CD4-positive, CD25-positive, alpha-beta regulatory T cell (primary cell): Measurements from ENCODE around the gene YTHDC2. TPM values are rescaled to one million over a fixed set of nuclear protein-coding genes. Genes with fewer than 3 reads are reported as not detected.

Experiments used
- ATAC-seq, 2 donors: fragments of 150-1000 bp; cut with Tn5 transposase; one replicate each; pipeline ENCODE4 v1.10.0; 2021; ENCODE audit warnings: low read depth in 2 of 2, moderate number of reproducible peaks in 2 of 2, moderate library complexity in 1 of 2
- DNase-seq, 3 donors: peaks; one replicate each; pipeline versions ENCODE4 v3.0.0 to v3.0.0-alpha.2; 2012 to 2022; ENCODE audit warnings: mixed read lengths in 1 of 3
- H3K27ac ChIP-seq: one replicate; pipeline ENCODE4 v1.7.0; 2013; ENCODE audit warnings: mild to moderate bottlenecking, low read length; ENCODE audit not compliant: insufficient read depth, poor library complexity, severe bottlenecking
- H3K27me3 ChIP-seq: one replicate; pipeline ENCODE4 v1.7.0; 2013; ENCODE audit warnings: low read length; ENCODE audit not compliant: control insufficient read depth, insufficient read depth
- H3K36me3 ChIP-seq: one replicate; pipeline ENCODE4 v1.7.0; 2013; ENCODE audit warnings: mild to moderate bottlenecking, low read length, moderate library complexity; ENCODE audit not compliant: control insufficient read depth, insufficient read depth
- H3K4me1 ChIP-seq: 2 replicates; pipeline ENCODE4 v1.7.0; 2013; ENCODE audit warnings: mild to moderate bottlenecking, low read length; ENCODE audit not compliant: insufficient read depth, control insufficient read depth, poor library complexity, severe bottlenecking
- H3K4me3 ChIP-seq: one replicate; pipeline ENCODE4 v1.7.0; 2013; ENCODE audit warnings: low read depth, mild to moderate bottlenecking, low read length, moderate library complexity
- H3K9me3 ChIP-seq, 2 experiments: 1 replicate in 1 of 2; 2 replicates in 1 of 2; pipeline ENCODE4 v1.7.0; 2013; ENCODE audit warnings: low read length in 2 of 2, mild to moderate bottlenecking in 1 of 2, moderate library complexity in 1 of 2; ENCODE audit not compliant: control insufficient read depth in 2 of 2
- H3K27ac Mint-ChIP-seq, 3 donors: one replicate each; pipeline ENCODE4 v1.8.0; 2020 to 2022; ENCODE audit warnings: mild to moderate bottlenecking in 3 of 3, mixed read lengths in 3 of 3, moderate library complexity in 2 of 3
- H3K27me3 Mint-ChIP-seq: one replicate; pipeline ENCODE4 v1.8.0; 2022; ENCODE audit warnings: mild to moderate bottlenecking, mixed read lengths
- H3K36me3 Mint-ChIP-seq: one replicate; pipeline ENCODE4 v1.8.0; 2020; ENCODE audit warnings: mixed read lengths
- H3K4me1 Mint-ChIP-seq, 4 donors: one replicate each; pipeline ENCODE4 v1.8.0; 2020 to 2022; ENCODE audit warnings: mixed read lengths in 4 of 4, mild to moderate bottlenecking in 1 of 4
- H3K4me3 Mint-ChIP-seq, 4 donors: one replicate each; pipeline ENCODE4 v1.8.0; 2020 to 2022; ENCODE audit warnings: mild to moderate bottlenecking in 4 of 4, mixed read lengths in 4 of 4, moderate library complexity in 3 of 4
- H3K9me3 Mint-ChIP-seq, 7 donors: one replicate each; pipeline ENCODE4 v1.8.0; 2020 to 2022; ENCODE audit warnings: mixed read lengths in 7 of 7, mild to moderate bottlenecking in 3 of 7, moderate library complexity in 2 of 7
- polyA plus RNA-seq, 4 donors: library from polyadenylated mRNA; unstranded; fragments of 300-500 nt; fragmentation: Illumina TruSeq; gene quantifications; one replicate each; pipeline ENCODE4 v1.2.3, GENCODE V29; 2021
- total RNA-seq: library from RNA; stranded (reverse); gene quantifications from one replicate; pipeline ENCODE4 v1.2.3, GENCODE V29; 2022

The YTHDC2 gene
- total and polyA plus RNA-seq, 5 donors from 2014 or later, result 5.7 to 56.1 (median 10.2) TPM

DNA sequence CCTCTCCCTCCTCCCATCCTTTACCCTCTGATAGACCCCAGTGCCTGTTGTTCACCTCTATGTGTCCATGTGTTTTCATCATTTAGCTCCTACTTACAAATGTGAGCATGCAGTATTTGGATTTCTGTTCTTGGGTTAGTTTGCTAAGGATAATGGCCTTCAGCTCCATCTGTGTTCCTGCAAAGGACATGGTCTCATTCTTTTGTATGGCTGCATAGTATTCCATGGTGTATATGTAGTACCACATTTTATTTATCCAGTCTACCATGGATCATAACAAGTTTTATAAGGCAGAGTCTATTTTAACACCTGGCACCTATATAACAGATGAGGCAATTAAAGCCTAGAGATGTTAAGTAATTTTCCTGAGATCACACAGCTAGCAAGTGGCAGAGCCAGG is 7.4 kb downstream of the YTHDC2 start:
- Histone ChIP-seq H3K27ac (no peak overlapping the region), H3K9me3 (no peaks in the 10 kb centered on the region), H3K36me3 (peaks cover 5% of the 10 kb centered on the region), H3K27me3 (no peaks in the 10 kb centered on the region), H3K4me3 (no peak overlapping the region), H3K4me1 (peaks cover 39% of the 10 kb centered on the region)
- H3K4me3 Mint-ChIP-seq, result peak overlapping the region in 1 of 4 donors; percentile 15
- no peak for ATAC-seq
- no peak for DNase-seq
- no peak overlapping the region for H3K27ac Mint-ChIP-seq
- H3K9me3 Mint-ChIP-seq, result no peaks in the 10 kb centered on the region
- H3K36me3 Mint-ChIP-seq, result peaks cover 25% of the 10 kb centered on the region
- H3K27me3 Mint-ChIP-seq, result no peaks in the 10 kb centered on the region
- peaks cover 45 to 75% (median 52%) of the 10 kb centered on the region in 4 donors for H3K4me1 Mint-ChIP-seq

DNA sequence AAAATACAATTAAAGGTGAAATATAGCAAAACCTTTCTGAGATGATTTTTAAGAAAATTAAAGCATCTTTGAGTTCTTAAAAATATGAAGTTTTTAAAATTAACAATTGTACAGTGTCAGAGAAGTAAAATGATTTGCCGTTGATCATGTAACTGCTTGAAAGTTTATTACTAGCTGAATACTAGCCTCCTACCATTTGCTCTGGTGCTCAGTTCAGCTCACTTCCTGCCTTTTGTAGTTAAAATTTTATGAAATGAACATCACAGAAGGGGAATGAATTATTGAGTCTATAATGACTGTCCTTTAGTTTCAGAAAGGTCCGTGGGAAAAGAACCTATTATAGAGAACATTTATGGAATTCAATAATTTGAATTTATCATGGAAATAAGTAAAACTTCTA is 9.7 kb downstream of the YTHDC2 start:
- peaks cover 40 to 65% (median 51%) of the 10 kb centered on the region in 4 donors for H3K4me1 Mint-ChIP-seq
- H3K4me3 Mint-ChIP-seq, result peak overlapping the region; percentile 8 to 41 (median 26)
- H3K9me3 Mint-ChIP-seq, result no peaks in the 10 kb centered on the region
- H3K27me3 ChIP-seq, result no peaks in the 10 kb centered on the region
- H3K36me3 ChIP-seq, result peaks cover 2% of the 10 kb centered on the region
- H3K9me3 ChIP-seq, result no peaks in the 10 kb centered on the region
- peaks cover 36% of the 10 kb centered on the region for H3K4me1 ChIP-seq
- peak overlapping the region; percentile 35 for H3K27ac ChIP-seq
- H3K4me3 ChIP-seq, result peak overlapping the region; percentile 20
- DNase-seq (no peak), ATAC-seq (peak in 1 of 2 donors; percentile 44)
- H3K36me3 Mint-ChIP-seq, result peaks cover 20% of the 10 kb centered on the region
- H3K27me3 Mint-ChIP-seq, result no peaks in the 10 kb centered on the region
- H3K27ac Mint-ChIP-seq, result peak overlapping the region in 1 of 3 donors; percentile 87

DNA sequence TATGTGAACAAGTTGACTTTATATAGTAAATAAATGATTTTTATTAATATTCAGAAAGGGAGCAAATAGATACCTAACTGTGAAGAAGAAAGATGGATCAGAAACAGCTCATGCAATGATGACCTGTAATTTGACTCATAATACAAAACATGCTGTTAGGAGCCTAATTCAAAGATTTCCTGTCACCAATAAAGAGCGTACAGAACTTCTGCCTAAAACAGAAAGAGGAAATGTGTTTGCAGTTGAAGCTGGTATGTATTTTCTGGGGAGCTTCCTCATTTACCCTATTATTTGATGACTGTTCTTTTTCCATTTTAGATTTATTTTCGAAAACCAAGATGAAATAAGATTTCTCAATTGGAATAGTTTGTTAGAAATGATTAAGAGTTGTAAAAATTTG is 11.4 kb downstream of the YTHDC2 start:
- peak overlapping the region; percentile 49 for H3K27ac ChIP-seq
- Mint-ChIP-seq H3K4me3 (peak overlapping the region; percentile 11 to 65 (median 48)), H3K27ac (peak overlapping the region; percentile 52 to 65 (median 64)), H3K36me3 (peaks cover 29% of the 10 kb centered on the region), H3K27me3 (no peaks in the 10 kb centered on the region), H3K4me1 (peaks cover 35 to 59% (median 44%) of the 10 kb centered on the region in 4 donors), H3K9me3 (no peaks in the 10 kb centered on the region)
- H3K36me3 ChIP-seq, result peaks cover 2% of the 10 kb centered on the region
- H3K9me3 ChIP-seq, result no peaks in the 10 kb centered on the region
- no peaks in the 10 kb centered on the region for H3K27me3 ChIP-seq
- DNase-seq, result peak in 2 of 3 donors; percentile 24 to 53
- H3K4me3 ChIP-seq, result peak overlapping the region; percentile 29
- ATAC-seq, result peak; percentile 77 to 87
- H3K4me1 ChIP-seq, result peaks cover 31% of the 10 kb centered on the region

DNA sequence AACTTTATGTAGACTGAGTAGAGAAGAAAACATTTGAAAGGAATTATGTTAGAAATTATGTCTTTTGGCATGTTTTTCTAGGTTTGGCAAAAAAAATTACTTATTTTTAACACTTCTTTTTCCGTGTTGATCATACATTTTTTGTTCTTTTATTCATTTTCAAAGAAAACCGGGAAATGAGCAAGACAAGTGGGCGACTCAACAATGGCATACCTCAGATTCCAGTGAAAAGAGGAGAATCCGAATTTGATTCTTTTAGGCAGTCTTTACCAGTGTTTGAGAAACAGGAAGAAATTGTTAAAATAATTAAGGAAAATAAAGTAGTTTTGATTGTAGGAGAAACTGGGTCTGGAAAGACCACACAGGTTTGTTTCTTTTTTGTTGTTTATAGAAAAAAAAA is 12.9 kb downstream of the YTHDC2 start:
- H3K36me3 Mint-ChIP-seq, result peaks cover 31% of the 10 kb centered on the region
- Histone ChIP-seq H3K4me1 (peaks cover 25% of the 10 kb centered on the region), H3K4me3 (no peak overlapping the region), H3K9me3 (peaks cover 0 to 8% of the 10 kb centered on the region in 2 experiments), H3K36me3 (peaks cover 6% of the 10 kb centered on the region), H3K27me3 (no peaks in the 10 kb centered on the region), H3K27ac (no peak overlapping the region)
- H3K4me1 Mint-ChIP-seq, result peaks cover 28 to 46% (median 37%) of the 10 kb centered on the region in 4 donors
- H3K27me3 Mint-ChIP-seq, result no peaks in the 10 kb centered on the region
- no peak overlapping the region for H3K4me3 Mint-ChIP-seq
- H3K27ac Mint-ChIP-seq, result no peak overlapping the region
- ATAC-seq (no peak), DNase-seq (no peak)
- peaks cover 0 to 10% (median 4%) of the 10 kb centered on the region in 7 donors for H3K9me3 Mint-ChIP-seq

DNA sequence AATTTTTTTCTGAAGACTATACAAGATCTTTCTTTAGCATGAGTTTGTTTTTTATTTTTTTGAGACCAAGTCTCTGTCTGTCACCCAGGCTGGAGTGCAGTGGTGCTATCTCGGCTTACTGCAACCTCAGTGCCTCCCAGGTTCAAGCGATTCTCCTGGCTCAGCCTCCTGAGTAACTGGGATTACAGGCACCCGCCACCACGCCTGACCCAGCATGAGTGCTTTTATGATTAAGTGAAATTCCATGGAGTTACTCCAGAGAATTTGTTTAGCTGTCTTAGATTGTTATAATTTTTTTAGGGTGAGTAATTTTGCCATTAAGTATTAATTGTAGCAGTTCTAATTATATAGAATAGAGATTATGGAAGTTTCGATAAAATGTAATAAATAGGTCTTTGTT is 14.3 kb downstream of the YTHDC2 start:
- DNase-seq (no peak), ATAC-seq (no peak)
- Mint-ChIP-seq H3K4me1 (peaks cover 23 to 39% (median 37%) of the 10 kb centered on the region in 4 donors), H3K4me3 (no peak overlapping the region), H3K9me3 (peaks cover 0 to 14% (median 4%) of the 10 kb centered on the region in 7 donors), H3K27me3 (no peaks in the 10 kb centered on the region), H3K27ac (no peak overlapping the region), H3K36me3 (peaks cover 31% of the 10 kb centered on the region)
- H3K9me3 ChIP-seq, result peaks cover 5 to 16% of the 10 kb centered on the region in 2 experiments
- H3K27me3 ChIP-seq, result no peaks in the 10 kb centered on the region
- peaks cover 24% of the 10 kb centered on the region for H3K4me1 ChIP-seq
- H3K27ac ChIP-seq, result no peak overlapping the region
- H3K4me3 ChIP-seq, result no peak overlapping the region
- H3K36me3 ChIP-seq, result peaks cover 9% of the 10 kb centered on the region

DNA sequence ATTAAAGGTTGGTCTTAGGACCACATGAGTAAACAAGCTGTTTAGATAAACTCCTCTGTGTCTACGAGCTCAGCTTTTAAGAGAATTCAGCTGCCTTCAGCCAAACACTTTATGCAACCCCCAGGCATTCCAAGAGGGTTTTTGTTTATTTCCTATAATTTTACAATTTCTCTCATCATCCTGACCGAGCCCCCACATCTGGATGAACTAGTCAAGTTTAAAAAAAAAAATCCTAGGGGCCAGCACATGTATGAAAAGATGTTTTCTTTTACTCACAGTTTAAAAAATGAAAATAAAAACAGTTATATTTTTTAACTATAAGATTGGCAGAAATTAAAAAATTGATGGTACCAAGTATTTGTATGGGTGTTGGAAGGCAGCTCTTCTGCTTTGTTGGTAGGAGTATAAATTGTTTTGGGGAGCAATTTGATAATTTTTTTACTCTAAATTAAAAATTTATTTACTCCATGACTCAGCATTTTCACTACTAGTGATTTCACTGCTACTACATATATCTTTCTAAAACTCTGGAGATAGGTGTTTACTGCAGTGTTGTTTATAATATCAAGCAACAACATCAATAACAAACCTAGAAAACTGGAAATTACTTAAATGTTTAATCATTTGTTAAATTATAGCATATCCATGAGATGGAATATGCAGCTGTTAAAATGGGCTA is 18.1 kb downstream of the YTHDC2 start:
- H3K27ac ChIP-seq, result no peak overlapping the region
- Mint-ChIP-seq H3K36me3 (peaks cover 46% of the 10 kb centered on the region), H3K27ac (no peak overlapping the region), H3K27me3 (no peaks in the 10 kb centered on the region), H3K4me1 (peaks cover 5 to 14% (median 9%) of the 10 kb centered on the region in 4 donors), H3K4me3 (no peak overlapping the region), H3K9me3 (peaks cover 0 to 14% (median 4%) of the 10 kb centered on the region in 7 donors)
- DNase-seq (no peak), ATAC-seq (no peak)
- H3K4me3 ChIP-seq, result no peak overlapping the region
- H3K9me3 ChIP-seq, result peaks cover 5 to 16% of the 10 kb centered on the region in 2 experiments
- H3K27me3 ChIP-seq, result no peaks in the 10 kb centered on the region
- H3K4me1 ChIP-seq, result no peaks in the 10 kb centered on the region
- peaks cover 27% of the 10 kb centered on the region for H3K36me3 ChIP-seq

DNA sequence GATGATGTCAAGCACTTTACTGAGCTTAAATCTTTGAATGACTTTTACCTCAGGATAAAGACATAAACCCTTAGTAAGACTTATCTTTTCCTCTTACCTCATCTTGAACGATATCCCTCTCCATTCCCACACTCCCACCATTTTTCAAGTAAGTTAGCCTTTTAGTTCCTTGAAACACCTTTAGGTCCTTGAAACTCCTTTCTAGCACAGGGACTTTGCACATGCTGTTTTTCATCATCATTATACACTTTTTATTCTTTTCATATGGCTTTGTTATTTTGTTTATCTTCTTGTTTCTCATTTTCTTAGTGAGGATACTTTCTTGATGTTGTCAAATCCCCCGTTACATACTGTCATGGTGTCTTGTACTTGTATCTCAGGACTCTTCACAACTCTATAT is 24.8 kb downstream of the YTHDC2 start:
- no peaks in the 10 kb centered on the region for H3K27me3 ChIP-seq
- H3K27ac Mint-ChIP-seq, result no peak overlapping the region
- H3K36me3 ChIP-seq, result peaks cover 45% of the 10 kb centered on the region
- no peaks in the 10 kb centered on the region for H3K4me1 ChIP-seq
- no peak overlapping the region for H3K4me3 ChIP-seq
- H3K27me3 Mint-ChIP-seq, result no peaks in the 10 kb centered on the region
- H3K27ac ChIP-seq, result no peak overlapping the region
- H3K36me3 Mint-ChIP-seq, result peaks cover 42% of the 10 kb centered on the region
- DNase-seq (no peak), ATAC-seq (no peak)
- peaks cover 7 to 20% (median 11%) of the 10 kb centered on the region in 4 donors for H3K4me1 Mint-ChIP-seq
- no peaks in the 10 kb centered on the region for H3K9me3 ChIP-seq
- no peak overlapping the region for H3K4me3 Mint-ChIP-seq
- no peaks in the 10 kb centered on the region for H3K9me3 Mint-ChIP-seq
